ENCODE results near the gene SEPTIN8. TPM values are rescaled to one million over a fixed set of nuclear protein-coding genes. Genes with fewer than 3 reads are reported as not detected.

Gene SEPTIN8
- total RNA-seq, 2 donors from 2014 or later = 8.0 to 8.8 TPM

GRCh38 chr5:132763181-132764036 is 13.6 kb downstream of the SEPTIN8 start:
- Mint-ChIP-seq H3K36me3 (ENCODE audit: low read depth) (peaks cover 8% of the 10 kb centered on the region), H3K4me1 (peaks cover 4% of the 10 kb centered on the region), H3K4me3 (no peak overlapping the region), H3K27me3 (no peaks in the 10 kb centered on the region), H3K27ac (peak overlapping the region; percentile 37)
- DNase-seq (no peak), ATAC-seq (no peak)
- no peaks in the 10 kb centered on the region for H3K9me3 ChIP-seq (ENCODE audit: control insufficient read depth, low read length, poor library complexity, severe bottlenecking)

- no peak for ATAC-seq
- Mint-ChIP-seq H3K4me1 (peaks cover 4% of the 10 kb centered on the region), H3K36me3 (ENCODE audit: low read depth) (peaks cover 8% of the 10 kb centered on the region), H3K27ac (peak overlapping the region; percentile 37), H3K27me3 (no peaks in the 10 kb centered on the region), H3K4me3 (no peak overlapping the region)
- H3K9me3 ChIP-seq (ENCODE audit: control insufficient read depth, low read length, poor library complexity, severe bottlenecking) = no peaks in the 10 kb centered on the region
- DNase-seq = no peak
Observed at GRCh38 chr5:132762246-132763000, 14.6 kb downstream of the SEPTIN8 start.

- H3K27ac Mint-ChIP-seq = no peak overlapping the region
- no peak overlapping the region for H3K4me3 Mint-ChIP-seq
- H3K9me3 ChIP-seq (ENCODE audit: control insufficient read depth, low read length, poor library complexity, severe bottlenecking) = no peaks in the 10 kb centered on the region
- DNase-seq = no peak
- H3K36me3 Mint-ChIP-seq (ENCODE audit: low read depth) = peaks cover 8% of the 10 kb centered on the region
- no peaks in the 10 kb centered on the region for H3K4me1 Mint-ChIP-seq
- H3K27me3 Mint-ChIP-seq = no peaks in the 10 kb centered on the region
- ATAC-seq = no peak
Observed at GRCh38 chr5:132761321-132762240, 15.5 kb downstream of the SEPTIN8 start.

- DNase-seq = no peak
- no peak for ATAC-seq
- no peak overlapping the region for H3K27ac Mint-ChIP-seq
Observed at GRCh38 chr5:132760601-132761317, 16.3 kb downstream of the SEPTIN8 start.

GRCh38 chr5:132760049-132760420 is 17.0 kb downstream of the SEPTIN8 start:
- ATAC-seq (no peak), DNase-seq (no peak)
- H3K9me3 ChIP-seq (ENCODE audit: control insufficient read depth, low read length, poor library complexity, severe bottlenecking) = no peaks in the 10 kb centered on the region
- H3K36me3 Mint-ChIP-seq (ENCODE audit: low read depth) = peaks cover 8% of the 10 kb centered on the region
- H3K27me3 Mint-ChIP-seq = no peaks in the 10 kb centered on the region
- no peak overlapping the region for H3K27ac Mint-ChIP-seq
- no peaks in the 10 kb centered on the region for H3K4me1 Mint-ChIP-seq
- H3K4me3 Mint-ChIP-seq = no peak overlapping the region

More at GRCh38 chr5:132760601-132761317, 16.3 kb downstream of the SEPTIN8 start:
- no peaks in the 10 kb centered on the region for H3K9me3 ChIP-seq (ENCODE audit: control insufficient read depth, low read length, poor library complexity, severe bottlenecking)
- no peaks in the 10 kb centered on the region for H3K27me3 Mint-ChIP-seq
- no peaks in the 10 kb centered on the region for H3K4me1 Mint-ChIP-seq
- no peak overlapping the region for H3K4me3 Mint-ChIP-seq
- H3K36me3 Mint-ChIP-seq (ENCODE audit: low read depth) = peaks cover 8% of the 10 kb centered on the region

GRCh38 chr5:132759114-132760048 is 17.7 kb downstream of the SEPTIN8 start:
- Mint-ChIP-seq H3K27me3 (no peaks in the 10 kb centered on the region), H3K4me3 (no peak overlapping the region), H3K27ac (no peak overlapping the region), H3K4me1 (peaks cover 2% of the 10 kb centered on the region), H3K36me3 (ENCODE audit: low read depth) (peaks cover 8% of the 10 kb centered on the region)
- no peak for ATAC-seq
- no peaks in the 10 kb centered on the region for H3K9me3 ChIP-seq (ENCODE audit: control insufficient read depth, low read length, poor library complexity, severe bottlenecking)
- DNase-seq = no peak

- H3K27ac Mint-ChIP-seq = peak overlapping the region; percentile 27
- H3K36me3 Mint-ChIP-seq (ENCODE audit: low read depth) = peaks cover 7% of the 10 kb centered on the region
- no peak overlapping the region for H3K4me3 Mint-ChIP-seq
- no peak for DNase-seq
- no peak for ATAC-seq
- H3K4me1 Mint-ChIP-seq = peaks cover 6% of the 10 kb centered on the region
- no peaks in the 10 kb centered on the region for H3K27me3 Mint-ChIP-seq
- no peaks in the 10 kb centered on the region for H3K9me3 ChIP-seq (ENCODE audit: control insufficient read depth, low read length, poor library complexity, severe bottlenecking)
Observed at GRCh38 chr5:132758451-132758850, 18.6 kb downstream of the SEPTIN8 start.

- Mint-ChIP-seq H3K27ac (peak overlapping the region; percentile 89), H3K36me3 (ENCODE audit: low read depth) (peaks cover 4% of the 10 kb centered on the region), H3K27me3 (no peaks in the 10 kb centered on the region), H3K4me3 (no peak overlapping the region), H3K4me1 (peaks cover 8% of the 10 kb centered on the region)
- no peaks in the 10 kb centered on the region for H3K9me3 ChIP-seq (ENCODE audit: control insufficient read depth, low read length, poor library complexity, severe bottlenecking)
- no peak for ATAC-seq
- no peak for DNase-seq
Observed at GRCh38 chr5:132756542-132756941, 20.5 kb downstream of the SEPTIN8 start.

- DNase-seq = no peak
Observed at GRCh38 chr5:132754947-132755346, 22.1 kb downstream of the SEPTIN8 start.

GRCh38 chr5:132754111-132754510 is 22.9 kb downstream of the SEPTIN8 start:
- DNase-seq = no peak
- peaks cover 16% of the 10 kb centered on the region for H3K4me1 Mint-ChIP-seq
- H3K4me3 Mint-ChIP-seq = no peak overlapping the region
- no peak for ATAC-seq
- H3K27me3 Mint-ChIP-seq = no peaks in the 10 kb centered on the region
- peak overlapping the region; percentile 89 for H3K27ac Mint-ChIP-seq
- no peaks in the 10 kb centered on the region for H3K9me3 ChIP-seq (ENCODE audit: control insufficient read depth, low read length, poor library complexity, severe bottlenecking)
- peaks cover 2% of the 10 kb centered on the region for H3K36me3 Mint-ChIP-seq (ENCODE audit: low read depth)

More at GRCh38 chr5:132754947-132755346, 22.1 kb downstream of the SEPTIN8 start:
- no peak for ATAC-seq
- Mint-ChIP-seq H3K27me3 (no peaks in the 10 kb centered on the region), H3K36me3 (ENCODE audit: low read depth) (peaks cover 2% of the 10 kb centered on the region), H3K27ac (peak overlapping the region; percentile 89), H3K4me1 (peaks cover 16% of the 10 kb centered on the region), H3K4me3 (no peak overlapping the region)
- H3K9me3 ChIP-seq (ENCODE audit: control insufficient read depth, low read length, poor library complexity, severe bottlenecking) = no peaks in the 10 kb centered on the region

GRCh38 chr5:132753135-132753987 is 23.7 kb downstream of the SEPTIN8 start:
- DNase-seq (no peak), ATAC-seq (no peak)
- Mint-ChIP-seq H3K27ac (peak overlapping the region; percentile 89), H3K36me3 (ENCODE audit: low read depth) (peaks cover 2% of the 10 kb centered on the region), H3K4me1 (peaks cover 18% of the 10 kb centered on the region), H3K4me3 (no peak overlapping the region), H3K27me3 (no peaks in the 10 kb centered on the region)
- H3K9me3 ChIP-seq (ENCODE audit: control insufficient read depth, low read length, poor library complexity, severe bottlenecking) = no peaks in the 10 kb centered on the region
